T-helper 1 cell (primary cell): ENCODE measurements around the gene DELE1.

Source experiments
- DNase-seq, 5 donors: peaks; one replicate each; pipeline ENCODE4 v3.0.0-alpha.2; 2012 to 2020

Gene DELE1

DNA sequence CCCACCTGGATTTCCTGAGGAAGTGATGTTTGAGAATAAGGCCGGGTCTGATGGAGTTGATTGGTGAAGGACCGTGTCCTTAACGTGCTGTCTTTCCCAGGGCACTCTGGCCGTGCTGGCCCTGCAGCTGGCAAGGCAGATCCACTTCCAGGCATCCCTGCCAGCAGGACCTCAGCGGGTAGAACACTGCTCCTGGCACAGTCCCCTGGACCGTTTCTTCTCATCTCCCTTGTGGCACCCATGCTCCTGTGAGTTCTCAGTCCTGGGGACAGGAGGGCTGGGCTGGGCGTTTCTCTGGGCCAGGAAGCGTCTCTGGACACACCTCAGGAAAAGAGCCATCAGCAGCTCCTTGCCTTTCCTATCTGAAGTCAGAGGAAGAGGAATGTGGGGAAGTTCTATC, 4.4 kb downstream of the DELE1 start:
- DNase-seq: no peak

GRCh38 chr5:141929398-141930058, 5.9 kb downstream of the DELE1 start:
- no peak for DNase-seq

GRCh38 chr5:141931694-141932093, 8.0 kb downstream of the DELE1 start:
- no peak for DNase-seq

DNA sequence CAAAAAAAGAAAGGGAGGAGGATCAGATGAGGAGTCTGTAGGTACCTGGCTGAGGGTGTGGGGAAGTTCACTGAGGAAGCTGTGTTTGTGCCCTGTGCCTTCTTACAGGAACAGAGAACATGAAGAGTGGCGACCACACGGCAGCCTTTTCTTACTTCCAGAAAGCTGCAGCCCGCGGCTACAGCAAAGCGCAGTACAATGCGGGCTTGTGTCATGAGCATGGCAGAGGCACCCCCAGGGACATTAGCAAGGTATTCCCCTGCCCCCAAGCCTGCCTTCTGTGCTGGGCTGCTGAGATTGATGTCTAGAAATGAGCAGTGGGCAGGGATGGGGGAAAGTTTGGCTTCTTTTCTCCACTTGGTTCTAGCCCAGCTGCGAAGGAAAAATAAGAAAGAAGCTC, 9.5 kb downstream of the DELE1 start:
- no peak for DNase-seq

DNA sequence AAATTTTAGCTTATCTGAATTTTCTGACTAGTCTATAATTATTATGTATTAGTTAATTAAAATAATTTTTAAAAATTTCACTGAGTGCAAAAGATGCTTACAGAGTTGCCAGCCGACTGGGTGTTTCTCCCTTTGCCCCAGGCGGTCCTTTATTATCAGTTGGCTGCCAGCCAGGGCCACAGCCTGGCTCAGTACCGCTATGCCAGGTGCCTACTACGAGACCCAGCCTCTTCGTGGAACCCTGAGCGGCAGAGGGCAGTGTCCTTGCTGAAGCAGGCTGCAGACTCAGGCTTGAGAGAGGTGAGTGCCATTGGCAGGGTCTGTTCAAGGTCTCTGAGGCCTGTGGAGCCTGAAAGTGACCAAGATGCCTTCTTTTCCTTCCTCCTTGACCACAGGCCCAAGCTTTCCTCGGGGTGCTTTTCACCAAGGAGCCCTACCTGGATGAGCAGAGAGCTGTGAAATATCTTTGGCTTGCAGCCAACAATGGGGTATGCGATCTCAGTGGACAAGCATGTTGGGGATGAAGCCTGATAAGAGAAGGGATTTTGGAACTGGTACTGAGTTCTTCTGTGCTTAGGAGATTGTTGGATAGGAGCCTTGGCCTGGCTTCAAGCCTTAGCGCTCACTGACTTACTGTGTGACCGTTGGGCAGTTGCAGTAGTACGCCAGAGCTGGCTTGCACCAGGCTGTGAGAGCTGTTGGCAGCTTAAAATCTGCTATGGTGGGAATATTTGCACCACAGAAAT, 10.6 kb downstream of the DELE1 start:
- no peak for DNase-seq

- DNase-seq: no peak
Measured at GRCh38 chr5:141935538-141935937, 11.9 kb downstream of the DELE1 start.

DNA sequence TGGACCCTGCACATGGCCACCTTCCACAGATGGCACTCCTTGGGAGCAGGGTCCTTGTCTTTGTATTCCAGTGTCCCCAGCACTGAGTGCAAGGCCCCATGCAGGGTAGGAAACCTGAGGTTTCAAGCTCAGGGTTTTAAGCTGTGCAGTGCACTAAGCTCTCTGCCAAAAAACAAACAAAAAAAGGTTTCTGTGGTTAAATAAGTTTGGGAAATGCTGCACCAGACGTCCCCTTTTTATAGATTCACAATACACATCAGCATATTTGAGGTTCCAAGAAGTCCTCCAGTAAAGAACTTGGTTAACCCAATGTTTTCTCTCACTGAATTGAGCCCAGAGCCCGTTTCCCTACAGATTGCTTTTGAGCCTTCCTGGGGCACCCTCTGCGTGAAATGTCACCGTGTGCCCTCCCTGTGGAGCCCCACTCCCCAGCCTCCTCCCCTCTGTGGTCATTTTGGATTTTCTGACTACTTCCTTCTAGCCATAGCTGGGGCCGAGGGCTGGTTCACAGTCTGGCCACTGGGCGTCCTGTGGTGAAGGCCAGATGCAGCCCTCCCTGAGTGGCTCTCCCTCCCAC, 17.1 kb downstream of the DELE1 start:
- DNase-seq: peak in 1 of 5 donors; percentile 15

DNA sequence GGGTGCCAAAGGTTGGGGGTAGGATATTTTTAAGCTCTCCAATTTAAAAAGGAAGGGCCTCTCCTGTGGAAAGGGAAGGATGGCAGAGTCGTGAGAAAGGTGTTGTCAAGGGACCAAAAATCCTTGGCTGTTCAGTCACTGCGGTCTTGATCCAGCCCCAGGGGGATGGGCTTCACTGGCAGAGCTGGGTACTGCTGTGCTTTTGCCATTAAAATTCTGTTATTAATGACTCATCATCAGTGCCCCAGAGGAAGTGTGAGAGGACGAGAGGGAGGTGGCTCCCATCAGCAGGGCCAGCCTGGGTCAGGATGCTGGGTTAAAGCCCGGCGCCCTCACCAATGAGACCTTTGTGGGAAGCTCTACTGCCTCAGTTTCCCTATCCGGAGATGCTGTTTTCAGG, 17.6 kb downstream of the DELE1 start:
- DNase-seq: no peak

- no peak for DNase-seq
Measured at GRCh38 chr5:141941779-141942178, 18.1 kb downstream of the DELE1 start.

DNA sequence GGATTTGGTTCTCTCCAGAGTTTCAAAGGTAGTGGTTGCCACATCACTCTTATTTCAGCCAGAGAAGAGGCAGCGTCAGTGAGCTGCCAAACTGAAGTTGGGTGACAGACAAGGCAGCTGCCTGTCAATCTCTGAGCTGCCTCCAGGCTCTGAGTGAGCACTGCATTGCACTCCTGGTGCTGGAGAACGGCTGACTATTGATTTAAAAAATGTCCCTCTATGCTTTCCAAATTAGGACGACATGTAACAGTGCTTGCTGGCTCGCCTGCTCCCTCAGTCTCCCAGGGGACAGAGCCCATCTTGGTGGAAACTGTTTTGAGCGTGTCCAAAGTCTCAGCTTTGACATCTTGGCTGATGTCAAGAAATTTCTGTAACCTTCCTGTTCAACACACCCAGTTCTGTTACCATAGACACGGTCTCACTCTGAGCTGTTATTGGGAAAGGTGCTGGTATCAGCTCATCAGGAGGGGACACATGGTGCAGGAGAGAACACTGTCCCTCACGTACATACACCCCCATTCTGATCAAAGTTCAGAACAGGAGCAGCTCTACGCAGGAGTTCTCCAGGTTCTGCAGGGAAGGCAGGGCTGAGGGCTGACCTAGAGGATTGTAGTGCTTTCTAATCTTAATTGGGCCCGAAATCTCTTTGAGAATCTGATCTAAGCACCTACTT, 18.6 kb downstream of the DELE1 start:
- no peak for DNase-seq

- DNase-seq: no peak
Measured at GRCh38 chr5:141944076-141944475, 20.4 kb downstream of the DELE1 start.

DNA sequence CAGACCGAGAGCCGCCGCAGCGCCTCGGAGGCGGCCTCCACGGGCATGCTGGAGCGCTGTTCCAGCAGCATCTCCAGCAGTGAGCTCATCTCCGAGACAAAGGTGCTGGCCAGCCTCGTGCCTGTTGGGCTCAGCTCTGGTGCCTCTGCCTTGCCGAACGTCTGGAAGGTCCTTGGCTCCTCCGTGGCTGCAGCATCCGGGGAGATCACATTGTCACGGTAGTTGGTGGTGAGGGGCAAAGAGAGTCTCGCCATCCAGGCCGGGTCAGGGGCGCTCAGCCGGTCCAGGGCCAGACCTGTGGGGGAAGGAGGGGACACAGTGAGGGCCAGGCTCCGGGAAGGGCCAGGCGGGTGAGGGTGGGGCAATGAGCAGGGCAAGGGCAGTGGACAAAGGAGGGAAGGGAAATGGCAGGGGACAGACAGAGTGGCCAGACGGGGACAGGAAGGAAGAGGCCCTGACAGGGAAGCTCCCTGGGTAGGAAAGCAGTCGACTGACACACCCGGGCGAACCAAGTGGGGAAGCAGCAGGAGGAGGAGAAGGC, 21.9 kb downstream of the DELE1 start:
- no peak for DNase-seq

DNA sequence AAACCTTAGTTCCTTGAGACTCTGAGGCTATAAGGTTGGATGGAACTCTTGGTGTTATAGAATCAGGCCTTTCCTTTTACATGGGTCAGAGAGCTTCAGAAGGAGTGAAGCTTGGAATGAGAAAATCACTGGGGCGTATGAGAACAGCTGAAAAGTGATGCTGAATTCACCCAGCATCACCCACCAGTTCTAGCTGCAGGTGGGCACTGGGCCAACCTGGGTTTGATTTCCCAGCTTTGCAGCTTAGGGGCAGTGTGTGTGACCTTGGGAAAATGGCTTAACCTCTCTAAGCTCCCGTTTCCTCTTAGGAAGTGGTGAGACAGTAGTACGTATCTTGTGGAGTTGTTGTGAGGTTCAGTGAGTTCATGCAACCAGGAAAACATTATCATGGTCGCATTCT, 23.6 kb downstream of the DELE1 start:
- no peak for DNase-seq

GRCh38 chr5:141948812-141949211, 25.1 kb downstream of the DELE1 start:
- no peak for DNase-seq

DNA sequence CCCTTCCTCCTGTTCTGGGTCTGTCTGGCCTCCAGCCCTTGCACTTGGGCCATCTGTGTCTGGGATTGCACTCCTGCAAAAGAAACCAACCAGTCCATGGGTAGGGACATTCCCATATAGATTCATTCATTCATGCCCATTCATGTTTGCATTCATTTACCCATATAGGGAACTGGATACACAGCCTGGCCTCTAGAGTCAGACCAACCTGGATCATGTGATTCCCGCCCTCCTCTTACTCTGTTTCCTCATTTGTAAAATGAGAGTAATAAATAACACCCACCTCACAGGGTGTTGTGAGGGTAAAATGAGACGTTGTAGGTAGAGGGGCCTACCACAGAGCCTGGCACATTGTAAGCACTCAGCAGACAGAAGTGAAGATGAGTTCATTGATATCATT, 25.8 kb downstream of the DELE1 start:
- DNase-seq: no peak

- DNase-seq: no peak
Measured at GRCh38 chr5:141950207-141951005, 26.7 kb downstream of the DELE1 start.

DNA sequence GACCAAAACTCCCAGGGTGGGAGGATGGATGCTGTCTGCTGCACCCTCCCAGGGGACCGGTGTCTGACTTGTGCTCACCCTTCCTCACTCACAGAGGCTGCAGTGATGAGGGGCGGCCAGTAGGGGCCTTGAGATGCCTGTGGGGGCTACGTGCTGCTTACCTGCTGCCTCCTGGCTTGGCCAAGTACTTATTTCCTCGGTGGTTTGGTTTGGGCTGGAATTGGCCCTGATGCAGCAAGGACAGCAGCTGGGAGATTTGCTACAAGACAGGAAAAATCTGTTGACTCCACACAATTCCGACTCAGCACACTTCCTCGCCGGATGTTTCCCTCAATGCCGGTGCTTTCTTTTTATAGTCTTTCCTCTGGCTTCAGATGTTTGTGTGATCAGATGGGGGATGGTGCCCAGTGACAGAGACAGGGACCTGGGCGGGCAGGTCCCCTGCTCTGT, 27.7 kb downstream of the DELE1 start:
- DNase-seq: peak in 1 of 5 donors; percentile 22

DNA sequence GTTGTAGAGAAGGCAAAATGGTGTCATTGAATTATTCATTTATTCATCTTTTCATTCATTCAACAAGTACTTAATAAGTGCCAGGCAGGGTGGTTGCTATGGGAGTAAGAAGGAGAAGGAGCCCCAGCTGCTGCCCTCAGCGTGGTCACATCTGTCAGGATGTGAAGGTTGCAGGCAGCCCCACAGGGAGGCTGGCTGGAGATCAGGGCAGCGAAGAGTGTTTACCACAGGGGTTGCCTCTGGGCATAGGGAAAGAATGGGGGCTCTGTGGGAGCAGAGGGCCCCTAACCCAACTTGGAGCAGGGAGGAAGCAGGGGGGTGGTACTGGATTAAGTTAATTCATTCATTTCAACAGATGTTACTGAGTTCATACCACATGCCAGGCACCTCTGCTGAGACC, 28.3 kb downstream of the DELE1 start:
- DNase-seq: no peak

- DNase-seq: no peak
Measured at GRCh38 chr5:141954194-141954593, 30.5 kb downstream of the DELE1 start.

- no peak for DNase-seq
Measured at GRCh38 chr5:141957367-141957996, 33.8 kb downstream of the DELE1 start.

- peak in 1 of 5 donors; percentile 62 for DNase-seq
Measured at GRCh38 chr5:141958113-141958512, 34.4 kb downstream of the DELE1 start, which contains the start of gene PCDH12. PCDH12 (minus strand) TSS chr5:141958202; CDS start chr5:141957851, 351 bp downstream.
